Testis (tissue), 2 donors: Measurements from ENCODE around the gene ALDOA.

Experiments used
- POLR2A ChIP-seq: fragments of 450-650 bp; IDR thresholded peaks from one replicate; pipeline ENCODE4 v1.6.1; 2017; ENCODE audit warnings: antibody characterized with exemption, mild to moderate bottlenecking, moderate library complexity
- TF ChIP-seq, protein P1 (sequence below), 3 experiments: fragments of 450-650 bp in 2 of 3; fragments of 200-600 bp in 1 of 3; sonication (generic) in 1 of 3; IDR thresholded peaks; one replicate each; pipeline ENCODE4 v1.5.1; 2016 to 2019; ENCODE audit warnings: antibody characterized with exemption in 3 of 3, mild to moderate bottlenecking in 2 of 3, moderate library complexity in 1 of 3

DNA sequence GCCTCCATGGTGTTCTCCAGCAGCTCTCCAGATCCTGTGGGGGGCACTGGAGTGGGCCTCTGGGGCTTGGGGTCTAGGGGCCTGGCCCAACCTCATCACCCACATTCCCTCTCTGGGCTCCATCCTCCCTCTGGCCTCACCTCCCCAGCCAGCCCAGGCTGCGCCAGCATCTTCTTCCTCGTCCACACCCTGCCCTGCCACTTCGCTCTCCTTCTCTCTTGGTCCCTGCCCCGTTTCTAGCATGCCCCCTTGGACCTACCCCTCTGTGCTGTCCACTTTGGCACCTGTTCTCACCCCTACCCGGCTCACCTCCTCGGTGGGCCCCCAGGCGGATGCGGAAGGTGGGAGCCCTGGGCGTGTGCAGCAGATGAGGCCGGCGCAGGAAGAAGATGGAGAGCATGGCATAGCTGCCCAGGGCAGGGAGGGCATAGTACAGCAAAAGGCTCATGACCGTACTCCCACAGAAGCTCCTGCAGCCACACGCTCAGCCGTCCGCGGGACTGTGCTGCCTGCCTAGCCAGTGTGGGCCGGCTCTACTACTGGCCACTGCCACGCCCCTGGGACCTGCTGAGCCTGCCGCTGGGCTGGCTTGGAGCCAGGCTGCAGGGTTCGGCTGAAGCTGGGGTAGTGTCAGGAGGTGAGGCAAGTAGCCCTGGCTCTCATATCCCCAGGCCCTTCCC is 47.6 kb downstream of the ALDOA start, which contains the start of gene GDPD3:
- TF ChIP-seq, protein P1, sequence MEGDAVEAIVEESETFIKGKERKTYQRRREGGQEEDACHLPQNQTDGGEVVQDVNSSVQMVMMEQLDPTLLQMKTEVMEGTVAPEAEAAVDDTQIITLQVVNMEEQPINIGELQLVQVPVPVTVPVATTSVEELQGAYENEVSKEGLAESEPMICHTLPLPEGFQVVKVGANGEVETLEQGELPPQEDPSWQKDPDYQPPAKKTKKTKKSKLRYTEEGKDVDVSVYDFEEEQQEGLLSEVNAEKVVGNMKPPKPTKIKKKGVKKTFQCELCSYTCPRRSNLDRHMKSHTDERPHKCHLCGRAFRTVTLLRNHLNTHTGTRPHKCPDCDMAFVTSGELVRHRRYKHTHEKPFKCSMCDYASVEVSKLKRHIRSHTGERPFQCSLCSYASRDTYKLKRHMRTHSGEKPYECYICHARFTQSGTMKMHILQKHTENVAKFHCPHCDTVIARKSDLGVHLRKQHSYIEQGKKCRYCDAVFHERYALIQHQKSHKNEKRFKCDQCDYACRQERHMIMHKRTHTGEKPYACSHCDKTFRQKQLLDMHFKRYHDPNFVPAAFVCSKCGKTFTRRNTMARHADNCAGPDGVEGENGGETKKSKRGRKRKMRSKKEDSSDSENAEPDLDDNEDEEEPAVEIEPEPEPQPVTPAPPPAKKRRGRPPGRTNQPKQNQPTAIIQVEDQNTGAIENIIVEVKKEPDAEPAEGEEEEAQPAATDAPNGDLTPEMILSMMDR (IDR thresholded peaks at IDR 0.05): no peak
- no peak for TF ChIP-seq POLR2A
